HG03469 (cell line): ENCODE measurements around the gene PAK4.
"Not testable (repeated sequence)": the region's sequence is repeated elsewhere in the genome, so short reads cannot be mapped to it uniquely, and the experiment has no call there.

Experiments
- ATAC-seq: cut with Tn5 transposase; IDR thresholded peaks from one replicate; pipeline ENCODE4 v1.9.1; 2021; ENCODE audit warnings: mild to moderate bottlenecking, moderate library complexity, moderate number of reproducible peaks; ENCODE audit not compliant: unreplicated experiment

PAK4 gene

GRCh38 chr19:39128516-39129079, 3.0 kb downstream of the PAK4 start:
- no peak for ATAC-seq

- no peak for ATAC-seq
Measured at GRCh38 chr19:39129116-39129515, 3.5 kb downstream of the PAK4 start.

GRCh38 chr19:39130337-39131254, 5.0 kb downstream of the PAK4 start:
- no peak for ATAC-seq

GRCh38 chr19:39131255-39131755, 5.7 kb downstream of the PAK4 start:
- ATAC-seq: no peak

- ATAC-seq: no peak
Measured at GRCh38 chr19:39132344-39132969, 6.9 kb downstream of the PAK4 start.

- no peak for ATAC-seq
Measured at GRCh38 chr19:39133431-39134270, 8.1 kb downstream of the PAK4 start.

GRCh38 chr19:39135701-39136100, 10.1 kb downstream of the PAK4 start:
- ATAC-seq: no peak

GRCh38 chr19:39136225-39136940, 10.8 kb downstream of the PAK4 start:
- ATAC-seq: no peak

- no peak for ATAC-seq
Measured at GRCh38 chr19:39137131-39137530, 11.5 kb downstream of the PAK4 start.

- no peak for ATAC-seq
Measured at GRCh38 chr19:39138221-39139211, 12.9 kb downstream of the PAK4 start.

- ATAC-seq: no peak
Measured at GRCh38 chr19:39139305-39139874, 13.8 kb downstream of the PAK4 start.

- ATAC-seq: no peak
Measured at GRCh38 chr19:39139971-39140453, 14.4 kb downstream of the PAK4 start.

- ATAC-seq: no peak
Measured at GRCh38 chr19:39140594-39140993, 15.0 kb downstream of the PAK4 start.

- ATAC-seq: no peak
Measured at GRCh38 chr19:39141929-39142328, 16.3 kb downstream of the PAK4 start.

GRCh38 chr19:39142630-39143029, 17.0 kb downstream of the PAK4 start:
- no peak for ATAC-seq

- ATAC-seq: not testable (repeated sequence)
Measured at GRCh38 chr19:39143757-39144289, 18.2 kb downstream of the PAK4 start.

- ATAC-seq: no peak
Measured at GRCh38 chr19:39144290-39145071, 18.9 kb downstream of the PAK4 start.
